GM12865 (cell line): ENCODE data around the gene UBASH3B.

Source experiments
- DNase-seq: peaks from one replicate; pipeline ENCODE4 v3.0.0; 2010; ENCODE audit warnings: low read depth
- H3K4me3 ChIP-seq: 2 replicates; pipeline ENCODE4 v1.5.1; 2011; ENCODE audit warnings: mild to moderate bottlenecking, low read depth, low read length, control low read depth
- TF ChIP-seq, protein P1 (sequence below): IDR thresholded peaks from 2 replicates; pipeline ENCODE4 v1.5.1; 2011; ENCODE audit warnings: low read length, control low read depth, low read depth, inconsistent platforms; ENCODE audit not compliant: insufficient read depth; ENCODE audit errors: missing control alignments

UBASH3B gene

DNA sequence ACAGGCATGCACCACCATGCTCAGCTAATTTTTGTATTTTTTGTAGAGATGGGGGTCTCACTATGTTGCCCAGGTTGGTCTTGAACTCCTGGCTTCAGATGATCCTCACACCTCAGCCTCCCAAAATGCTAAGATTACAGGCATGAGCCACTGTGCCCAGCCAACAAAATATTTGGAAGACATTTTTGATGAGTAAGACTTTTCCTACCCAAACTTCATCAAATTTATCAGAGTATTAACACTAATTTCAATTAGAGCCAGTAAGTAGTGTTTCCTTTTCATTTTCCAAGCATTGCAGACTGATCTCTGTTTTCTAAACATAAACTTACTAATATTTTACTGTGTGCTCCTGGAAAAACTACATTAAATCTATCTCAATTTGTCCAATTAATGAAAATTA is 181.4 kb downstream of the UBASH3B start:
- no peak overlapping the region for H3K4me3 ChIP-seq
- TF ChIP-seq, protein P1, sequence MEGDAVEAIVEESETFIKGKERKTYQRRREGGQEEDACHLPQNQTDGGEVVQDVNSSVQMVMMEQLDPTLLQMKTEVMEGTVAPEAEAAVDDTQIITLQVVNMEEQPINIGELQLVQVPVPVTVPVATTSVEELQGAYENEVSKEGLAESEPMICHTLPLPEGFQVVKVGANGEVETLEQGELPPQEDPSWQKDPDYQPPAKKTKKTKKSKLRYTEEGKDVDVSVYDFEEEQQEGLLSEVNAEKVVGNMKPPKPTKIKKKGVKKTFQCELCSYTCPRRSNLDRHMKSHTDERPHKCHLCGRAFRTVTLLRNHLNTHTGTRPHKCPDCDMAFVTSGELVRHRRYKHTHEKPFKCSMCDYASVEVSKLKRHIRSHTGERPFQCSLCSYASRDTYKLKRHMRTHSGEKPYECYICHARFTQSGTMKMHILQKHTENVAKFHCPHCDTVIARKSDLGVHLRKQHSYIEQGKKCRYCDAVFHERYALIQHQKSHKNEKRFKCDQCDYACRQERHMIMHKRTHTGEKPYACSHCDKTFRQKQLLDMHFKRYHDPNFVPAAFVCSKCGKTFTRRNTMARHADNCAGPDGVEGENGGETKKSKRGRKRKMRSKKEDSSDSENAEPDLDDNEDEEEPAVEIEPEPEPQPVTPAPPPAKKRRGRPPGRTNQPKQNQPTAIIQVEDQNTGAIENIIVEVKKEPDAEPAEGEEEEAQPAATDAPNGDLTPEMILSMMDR: no peak
- DNase-seq: no peak

DNA sequence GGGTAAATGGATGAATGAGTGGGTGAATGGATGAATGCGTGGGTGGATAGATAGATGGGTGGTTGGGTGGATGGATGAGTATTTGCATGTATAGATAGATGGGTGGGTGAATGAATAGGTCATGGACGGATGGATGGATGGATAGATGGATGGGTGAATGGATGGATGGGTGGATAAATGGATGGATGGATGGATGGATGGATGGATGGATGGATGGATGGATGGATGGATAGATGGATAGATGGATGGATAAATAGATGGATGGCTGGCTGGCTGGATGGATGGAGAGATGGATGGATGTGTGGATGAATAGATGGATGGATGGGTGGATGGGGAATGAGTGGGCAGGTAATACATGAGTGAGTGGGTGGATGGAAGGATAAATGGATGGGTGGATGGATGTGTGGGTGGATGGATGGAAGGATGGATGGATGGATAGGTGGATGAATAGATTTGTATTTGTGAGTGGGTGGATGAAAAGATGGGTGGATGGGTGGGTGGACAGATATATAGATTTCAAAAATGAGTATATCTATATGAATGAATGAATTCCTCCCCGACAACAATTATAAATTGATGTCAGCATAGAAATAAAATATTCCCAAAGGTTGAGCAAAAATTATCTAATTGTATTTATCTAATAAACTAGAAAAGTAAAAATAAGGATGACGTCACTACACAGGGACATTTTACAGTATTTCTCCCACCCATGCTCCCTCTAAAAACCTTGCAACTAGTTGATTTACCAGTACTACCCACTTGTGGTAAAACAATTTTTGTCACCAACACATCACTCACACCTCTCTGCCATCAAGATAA is 182.2 kb downstream of the UBASH3B start:
- TF ChIP-seq, protein P1: no peak
- no peak overlapping the region for H3K4me3 ChIP-seq
- no peak for DNase-seq

DNA sequence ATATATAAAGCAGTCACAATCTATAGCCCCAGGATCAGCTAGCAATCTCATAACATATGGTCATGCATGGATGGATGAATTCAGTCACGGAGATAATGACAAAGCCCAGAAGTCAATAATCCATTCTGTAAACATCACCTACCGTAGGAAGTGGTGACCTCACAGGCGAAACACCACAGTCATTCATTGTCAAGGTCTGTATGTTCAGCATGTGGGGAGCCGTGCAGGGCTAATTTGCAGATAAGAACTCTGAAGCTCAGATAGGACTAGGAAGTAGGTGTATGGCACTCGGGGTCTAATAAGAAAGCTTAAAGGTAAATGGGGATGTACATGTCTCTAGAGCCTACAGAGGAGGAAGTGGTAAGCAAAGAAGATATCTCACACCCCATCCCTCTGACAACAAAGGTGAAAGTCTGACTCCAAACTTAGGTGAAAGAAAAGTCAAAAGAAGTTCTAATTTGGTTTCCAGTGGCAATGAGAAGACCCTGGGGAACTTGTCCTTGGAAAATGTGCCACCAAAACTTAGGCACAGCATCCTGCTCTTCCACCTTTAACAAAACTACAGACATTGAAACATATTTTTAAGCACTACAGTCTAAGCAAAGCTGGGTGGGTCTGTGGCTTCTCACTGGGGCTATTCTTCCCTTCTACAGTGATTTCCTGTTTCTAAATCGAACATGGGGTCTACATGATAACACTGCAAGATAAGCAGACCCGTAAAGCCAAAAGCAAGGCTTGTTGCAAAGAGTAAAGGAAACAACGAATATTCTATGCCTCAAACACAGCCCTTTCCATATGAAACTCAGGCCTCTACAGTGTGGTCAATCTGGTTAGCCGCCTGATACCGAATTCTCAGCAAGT is 188.0 kb downstream of the UBASH3B start:
- DNase-seq: peak; percentile 49

DNA sequence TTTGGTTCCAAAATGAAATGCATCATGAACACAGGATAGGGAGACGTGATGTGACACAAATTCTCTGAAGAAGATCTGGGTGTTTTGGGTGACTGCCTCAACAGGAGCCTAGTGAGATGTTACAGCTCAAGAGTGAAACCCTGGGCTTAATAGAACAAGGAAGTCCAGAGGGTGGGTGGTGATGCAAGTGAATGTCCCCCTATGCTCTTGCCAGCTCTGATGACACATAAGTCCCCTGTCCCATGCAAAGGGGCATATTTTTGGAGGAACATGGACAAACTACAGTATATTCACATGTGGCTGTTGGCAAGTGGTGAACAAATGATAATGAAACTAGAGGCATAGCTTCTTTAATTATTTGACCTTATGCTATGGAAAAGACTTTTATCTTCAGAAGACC is 191.9 kb downstream of the UBASH3B start:
- DNase-seq: no peak
- no peak overlapping the region for H3K4me3 ChIP-seq
- TF ChIP-seq, protein P1: no peak

More for the DNA sequence above, 188.0 kb downstream of the UBASH3B start:
- TF ChIP-seq, protein P1: no peak
- H3K4me3 ChIP-seq: no peak overlapping the region

DNA sequence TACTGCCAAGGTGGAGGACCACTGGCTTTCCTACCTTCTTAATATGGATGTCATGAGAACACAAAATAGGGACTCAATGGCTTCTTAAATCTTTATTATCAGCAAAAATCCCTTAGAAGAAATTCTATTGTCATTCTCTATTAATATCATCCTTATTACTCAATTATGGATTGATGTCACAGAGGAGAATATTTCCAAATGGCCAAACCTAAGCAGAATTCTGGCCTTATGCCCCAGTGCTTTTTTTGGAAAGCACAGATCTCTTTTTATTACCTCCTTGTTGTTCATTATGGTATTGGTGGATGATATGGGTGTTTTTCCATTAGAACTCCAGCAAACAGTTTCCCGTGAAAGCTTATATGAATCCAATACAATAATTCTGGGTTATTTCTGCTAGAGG is 192.7 kb downstream of the UBASH3B start:
- no peak overlapping the region for H3K4me3 ChIP-seq
- DNase-seq: no peak
- TF ChIP-seq, protein P1: no peak

DNA sequence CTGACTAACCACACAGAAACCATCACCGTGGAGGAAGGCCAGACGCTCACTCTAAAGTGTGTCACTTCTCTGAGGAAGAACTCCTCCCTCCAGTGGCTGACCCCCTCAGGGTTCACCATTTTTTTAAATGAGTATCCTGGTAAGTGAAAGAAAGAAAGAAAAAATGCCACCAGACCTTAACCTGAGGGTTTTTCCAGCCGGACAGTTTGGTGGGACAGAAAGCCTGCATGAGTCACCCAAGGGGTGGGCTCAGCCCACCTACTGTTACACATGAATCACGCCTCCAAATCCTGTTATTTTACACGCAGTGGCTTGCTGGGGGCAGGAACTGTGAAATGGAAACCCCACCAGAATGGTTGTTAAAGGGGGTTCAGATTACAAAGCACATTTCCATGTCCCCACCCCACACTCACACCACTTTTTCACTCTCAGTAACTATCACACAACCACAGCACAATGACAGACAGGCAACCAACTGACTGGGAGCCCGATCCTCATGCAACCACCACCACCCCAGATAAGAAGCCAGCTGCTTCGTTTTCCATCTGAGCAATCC is 194.6 kb downstream of the UBASH3B start:
- no peak overlapping the region for H3K4me3 ChIP-seq
- TF ChIP-seq, protein P1: no peak
- peak; percentile 37 for DNase-seq
